Colon (tissue), 2 donors: ENCODE measurements around the gene KLHDC7B.

Source experiments
- FAIRE-seq: peaks from 2 replicates; lab custom pipeline; 2012; peaks lifted over from hg19 to GRCh38; lab: Jason Lieb, UNC
- donor health status: control.
- donor health status: control.

The KLHDC7B gene

DNA sequence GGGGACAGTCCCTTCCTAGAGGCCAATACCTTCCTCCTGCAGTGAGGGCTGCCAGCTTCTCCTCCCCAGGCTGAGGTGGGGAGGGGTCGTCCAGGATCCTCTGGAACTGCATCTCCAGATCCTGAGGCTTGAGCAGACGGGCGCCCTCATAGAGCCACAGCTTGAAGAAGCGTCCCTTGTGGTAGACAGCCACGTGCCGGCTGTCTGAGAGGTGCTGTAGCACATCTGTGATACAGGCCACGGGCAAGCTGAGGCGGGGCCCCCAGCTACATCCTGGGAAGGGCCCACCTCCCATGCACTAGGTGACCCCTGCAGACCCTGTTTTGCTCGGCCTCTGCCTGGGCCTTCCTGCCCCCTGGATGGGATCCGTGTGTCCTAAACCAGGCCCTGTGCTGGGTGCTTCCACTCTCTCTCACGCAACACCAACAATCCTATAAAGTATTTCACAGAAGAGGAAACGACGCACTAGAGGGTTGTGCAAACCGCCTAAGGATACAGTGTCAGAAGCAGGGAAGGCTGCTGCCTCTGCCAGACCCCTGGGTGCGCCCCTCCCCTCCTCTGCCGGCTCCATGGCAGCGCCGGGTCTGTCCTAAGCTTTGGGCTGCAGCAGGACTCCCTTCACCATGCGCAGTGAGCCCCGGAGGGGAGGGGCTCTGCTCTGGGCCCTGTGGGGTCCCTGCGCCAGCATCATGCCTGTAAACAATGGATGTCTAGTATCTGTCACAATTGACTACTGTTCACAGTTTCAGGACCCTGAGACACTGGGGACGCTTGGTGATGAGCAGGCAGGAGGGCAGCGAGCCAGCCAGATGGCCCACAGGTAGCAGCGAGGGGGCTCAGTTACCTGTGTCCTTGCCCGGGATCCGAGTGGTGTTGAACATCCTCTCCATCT is 28.0 kb downstream of the KLHDC7B start:
- no peak for FAIRE-seq

DNA sequence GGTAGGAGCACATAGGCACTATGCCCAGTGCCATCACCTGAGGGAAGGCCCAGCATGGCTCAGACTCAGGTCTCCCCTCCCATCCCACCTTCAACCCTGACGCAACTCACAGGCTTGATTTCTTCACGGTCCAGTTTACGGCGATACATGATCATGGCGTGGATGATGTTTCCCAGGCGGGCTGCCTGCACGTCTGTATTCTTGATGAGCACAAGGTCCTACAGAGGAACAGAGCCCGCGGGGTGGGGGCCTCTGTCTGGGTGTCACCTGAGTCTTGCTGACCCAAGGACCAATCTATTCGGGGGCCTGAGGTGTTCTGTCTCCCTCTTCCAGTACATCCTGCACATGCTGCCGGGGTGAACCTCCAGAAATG is 28.7 kb downstream of the KLHDC7B start:
- no peak for FAIRE-seq

DNA sequence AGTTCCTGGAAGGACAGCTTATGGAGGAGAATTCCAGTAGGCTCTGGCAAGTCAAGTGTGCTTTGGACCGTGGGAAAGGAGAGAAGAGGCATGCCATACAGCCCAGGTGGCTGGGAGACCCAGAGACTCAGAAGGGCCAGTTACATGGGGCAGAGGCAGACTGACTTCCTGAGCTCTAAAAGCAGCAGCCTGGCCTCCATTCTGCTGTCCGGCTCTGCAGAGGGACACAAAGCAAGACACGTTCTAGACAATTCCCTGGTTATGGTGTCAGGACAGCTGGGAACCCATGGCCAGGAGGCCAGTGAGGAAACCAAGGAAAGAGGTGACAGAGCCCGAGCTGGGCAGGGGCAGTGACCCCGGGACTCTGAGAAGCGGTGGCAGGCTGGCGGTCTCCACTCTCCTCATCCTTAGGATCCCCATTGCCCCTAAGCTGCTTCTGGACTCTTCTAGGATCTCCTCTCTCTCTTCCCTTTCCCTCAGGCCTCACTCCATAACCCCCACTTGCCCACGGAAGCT is 29.8 kb downstream of the KLHDC7B start:
- FAIRE-seq, result no peak

DNA sequence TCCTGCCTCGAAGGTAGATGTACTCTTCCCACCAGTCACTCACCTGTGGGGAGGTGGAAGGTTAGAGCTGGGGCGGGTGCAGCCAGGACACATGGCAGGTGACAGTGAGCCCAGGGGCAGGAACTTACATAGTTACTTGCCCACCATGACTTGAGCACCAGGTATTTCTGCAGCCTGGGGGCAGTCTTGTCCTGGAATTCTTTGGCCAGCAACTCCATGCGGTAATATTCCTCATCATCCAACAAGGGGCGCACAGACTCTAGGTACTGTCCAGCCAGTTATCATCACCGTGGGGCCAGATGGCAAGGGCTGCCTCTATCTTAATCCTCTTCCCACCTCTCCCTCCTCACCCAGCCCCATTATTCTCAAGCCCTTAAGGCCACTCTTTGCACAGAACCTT is 30.4 kb downstream of the KLHDC7B start:
- FAIRE-seq, result no peak

DNA sequence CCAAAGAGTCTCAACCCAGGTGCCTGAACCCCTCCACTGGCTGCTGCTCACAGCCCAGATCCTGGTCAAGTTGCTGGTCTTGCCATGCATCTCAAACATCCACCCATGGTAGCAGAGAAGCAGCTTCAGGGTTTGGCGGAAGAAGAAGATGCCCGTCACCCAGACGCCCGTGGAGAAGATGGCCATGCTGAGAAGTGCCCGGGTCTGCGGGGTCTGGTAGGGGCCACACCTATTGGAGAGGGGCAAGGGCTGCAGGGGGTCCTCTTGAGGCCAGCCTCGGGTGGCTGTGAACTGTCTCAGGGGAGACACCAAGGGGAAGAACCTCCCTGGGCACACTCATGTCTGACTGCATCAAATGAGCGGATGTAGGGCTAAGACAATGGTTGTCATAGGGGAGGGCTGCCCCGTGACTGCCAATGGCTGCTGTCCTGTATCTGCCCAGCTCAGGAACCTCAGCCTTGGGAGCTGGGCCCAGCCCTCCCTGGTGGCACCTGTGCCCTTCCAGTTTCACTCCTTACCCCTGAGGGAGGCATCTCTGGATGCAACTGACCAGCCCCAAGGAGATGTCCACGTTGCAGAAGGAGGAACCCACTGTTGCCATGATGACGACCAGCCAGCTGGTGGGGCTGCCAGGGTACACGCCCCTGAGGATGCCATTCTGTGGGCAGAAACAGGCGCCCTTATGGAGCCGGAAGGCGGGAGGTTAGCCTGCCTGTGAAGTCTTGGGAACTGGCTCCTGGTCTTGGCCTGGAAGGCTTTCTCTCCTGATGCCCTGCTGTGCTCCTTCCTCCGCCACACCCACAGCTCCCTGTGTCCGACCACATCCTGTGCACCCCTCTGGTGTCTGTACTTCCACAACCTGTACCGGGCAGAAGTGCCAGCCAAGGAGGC is 31.4 kb downstream of the KLHDC7B start:
- FAIRE-seq, result no peak

DNA sequence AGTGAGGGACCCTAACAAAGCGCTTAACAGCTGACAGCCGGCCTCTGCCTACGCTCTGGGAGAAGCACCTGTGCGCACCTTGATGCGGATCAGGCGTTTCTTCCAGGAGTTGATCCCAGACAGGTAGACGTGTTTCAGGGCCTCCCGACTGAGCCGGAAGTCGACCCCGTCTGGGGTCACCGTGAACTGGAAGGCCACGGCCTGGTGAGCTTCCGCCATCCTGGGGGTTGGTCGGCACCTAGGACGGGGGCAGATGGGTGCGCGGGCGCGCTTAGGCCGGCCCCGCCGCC is 31.9 kb downstream of the KLHDC7B start:
- FAIRE-seq, result no peak

DNA sequence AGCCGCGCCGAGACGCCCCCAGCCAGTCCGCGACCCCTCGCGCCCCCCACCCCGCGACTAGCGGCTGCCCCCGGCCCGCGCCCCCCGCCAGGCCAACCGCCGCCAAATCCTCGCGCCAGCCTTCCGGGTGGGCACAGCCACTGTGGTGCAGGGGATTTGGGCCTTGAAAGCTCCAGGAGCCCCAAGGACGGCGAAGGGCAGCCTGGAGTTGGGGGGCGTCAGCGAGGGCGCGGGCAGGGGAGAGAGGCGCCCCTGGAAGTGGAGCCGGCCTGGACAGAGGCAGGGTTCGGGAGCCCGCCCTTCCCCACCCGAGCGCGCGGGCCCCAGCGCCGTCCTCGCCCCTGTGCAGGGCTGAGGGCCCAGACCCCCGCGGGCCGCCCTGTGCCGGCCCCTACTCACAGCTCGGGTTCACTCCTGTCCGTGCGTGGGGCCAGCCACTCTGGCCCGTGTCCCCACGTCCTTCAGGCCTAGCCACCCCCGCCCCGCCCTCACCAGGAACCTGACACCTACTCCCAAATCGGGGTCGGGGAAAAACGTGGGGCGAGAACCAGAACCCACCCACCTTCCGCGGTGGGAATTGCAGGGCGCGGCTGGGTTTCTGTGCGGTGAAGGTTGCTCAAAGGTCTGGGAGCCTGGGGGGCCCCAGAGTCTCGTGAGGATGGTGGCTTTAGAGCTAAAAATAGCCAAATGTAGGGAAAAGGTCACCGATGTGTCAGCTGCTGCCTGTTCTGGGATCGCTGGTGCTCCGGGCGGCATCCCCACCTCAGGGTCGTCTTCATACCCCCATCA is 32.5 kb downstream of the KLHDC7B start, which contains the start of gene CPT1B:
TSS of gene CPT1B (minus strand) at position 441 of the 789 bp plus-strand sequence. CDS start 512 bp downstream, outside the sequence.
- no peak for FAIRE-seq

DNA sequence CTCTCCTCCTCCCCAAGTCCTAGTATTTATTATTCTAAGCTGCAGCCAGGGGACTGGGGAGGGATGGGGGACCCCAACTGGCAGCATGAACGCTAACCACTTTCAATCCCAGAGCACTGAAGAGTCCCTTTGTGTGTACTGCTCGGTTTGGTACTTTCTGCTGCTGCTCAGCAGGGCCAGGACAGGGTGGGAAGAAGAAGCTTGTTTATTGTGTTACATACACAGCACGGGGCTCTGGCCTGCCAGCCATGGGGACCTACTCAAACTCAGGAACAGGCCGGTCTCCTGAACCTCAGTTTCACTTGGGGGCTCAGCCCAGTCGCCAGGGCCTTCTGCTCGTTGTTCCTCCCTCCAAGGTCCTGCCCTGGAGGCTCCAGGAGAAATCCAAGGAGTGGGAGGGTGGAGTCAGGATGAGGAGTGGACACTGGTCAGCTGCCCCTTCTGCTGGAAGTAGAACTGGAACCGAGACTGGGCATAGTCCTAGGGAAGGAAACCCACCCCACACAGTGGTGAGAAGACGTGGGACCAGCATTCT is 33.1 kb downstream of the KLHDC7B start:
- FAIRE-seq, result no peak

DNA sequence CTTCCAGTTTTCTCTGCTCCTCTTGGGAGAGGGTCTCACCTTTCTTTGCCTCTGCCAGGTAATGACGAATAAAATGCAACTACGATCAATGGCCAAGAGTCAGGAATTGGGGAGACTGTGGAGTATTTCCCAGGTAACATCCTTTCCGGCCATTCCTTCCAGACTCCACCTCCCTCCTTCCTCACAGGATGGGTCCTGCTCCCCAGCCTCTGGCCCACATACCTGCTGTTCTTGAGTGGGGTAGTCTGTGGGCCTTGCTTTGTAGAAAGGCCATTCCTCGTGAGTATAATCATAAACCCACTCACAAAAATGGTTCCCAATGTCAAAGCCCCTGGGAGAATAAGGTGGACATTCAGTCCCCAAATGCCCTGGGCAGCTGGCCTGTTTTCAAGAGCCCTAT is 34.1 kb downstream of the KLHDC7B start:
- no peak for FAIRE-seq

DNA sequence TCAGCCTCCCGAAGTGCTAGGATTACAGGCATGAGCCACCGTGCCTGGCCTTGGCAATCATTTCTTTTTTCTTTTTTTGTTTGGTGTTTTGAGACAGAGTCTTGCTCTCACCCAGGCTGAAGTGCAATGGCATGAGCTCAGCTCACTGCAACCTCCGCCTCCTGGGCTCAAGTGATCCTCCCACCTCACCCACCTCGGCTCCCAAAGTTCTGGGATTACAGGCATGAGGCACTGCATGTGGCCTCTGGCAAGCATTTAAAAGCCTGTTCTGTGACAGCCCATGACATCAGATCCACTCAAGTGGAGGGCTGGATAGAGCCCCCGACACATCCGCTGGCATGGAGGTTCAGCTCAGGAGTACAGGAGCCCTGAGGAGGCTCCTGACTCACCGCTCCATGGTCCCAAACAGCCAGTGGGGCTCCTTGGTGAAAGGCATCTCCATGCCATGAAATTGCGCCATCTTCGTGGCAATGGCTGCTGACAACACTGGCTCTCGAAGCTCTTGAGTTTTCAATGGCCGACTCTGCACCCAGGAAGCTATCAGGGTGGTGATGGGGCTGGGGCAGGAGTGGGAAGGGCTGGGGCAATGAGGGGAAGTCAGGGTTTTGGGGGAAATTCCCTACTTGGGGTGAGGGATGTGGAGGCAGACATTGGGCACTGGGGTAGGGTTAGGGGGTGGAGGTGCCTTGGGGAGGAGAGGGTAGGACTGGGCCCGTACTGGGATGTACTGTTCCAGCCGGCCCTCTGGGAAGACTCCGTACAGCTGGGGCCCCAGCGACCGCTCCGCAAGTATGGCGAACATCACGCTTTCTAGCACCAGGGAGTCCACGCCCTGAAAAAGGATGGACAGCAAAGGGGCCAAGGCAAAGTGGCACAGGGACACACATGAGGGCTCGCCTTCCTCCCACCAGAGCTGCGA is 35.6 kb downstream of the KLHDC7B start:
- no peak for FAIRE-seq

DNA sequence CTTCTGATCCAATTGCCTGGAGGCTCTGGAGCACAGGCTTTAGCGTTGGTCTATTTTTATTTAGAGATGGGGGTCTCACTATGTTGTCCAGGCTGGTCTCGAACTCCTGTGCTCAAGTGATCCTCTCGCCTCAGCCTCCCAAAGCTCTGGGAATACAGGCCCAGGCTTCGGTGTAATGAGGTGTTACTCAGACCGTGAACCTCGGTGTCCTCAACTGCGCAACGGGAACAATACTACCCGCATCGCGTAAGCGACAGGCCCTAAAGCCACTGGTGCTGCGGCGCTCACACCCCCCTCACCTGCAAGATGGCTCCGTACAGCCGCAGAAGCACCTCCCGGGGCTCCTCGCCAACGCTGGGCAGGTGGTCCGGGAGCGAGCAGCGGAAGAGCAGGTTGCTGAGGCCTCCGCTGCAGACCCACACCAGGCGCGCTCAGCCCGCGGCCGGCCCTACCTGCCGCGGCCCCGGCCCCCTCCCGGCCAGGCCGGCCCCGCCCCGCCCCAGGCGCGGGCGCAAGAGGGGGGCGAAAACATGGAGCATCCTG is 36.3 kb downstream of the KLHDC7B start:
- FAIRE-seq, result no peak

DNA sequence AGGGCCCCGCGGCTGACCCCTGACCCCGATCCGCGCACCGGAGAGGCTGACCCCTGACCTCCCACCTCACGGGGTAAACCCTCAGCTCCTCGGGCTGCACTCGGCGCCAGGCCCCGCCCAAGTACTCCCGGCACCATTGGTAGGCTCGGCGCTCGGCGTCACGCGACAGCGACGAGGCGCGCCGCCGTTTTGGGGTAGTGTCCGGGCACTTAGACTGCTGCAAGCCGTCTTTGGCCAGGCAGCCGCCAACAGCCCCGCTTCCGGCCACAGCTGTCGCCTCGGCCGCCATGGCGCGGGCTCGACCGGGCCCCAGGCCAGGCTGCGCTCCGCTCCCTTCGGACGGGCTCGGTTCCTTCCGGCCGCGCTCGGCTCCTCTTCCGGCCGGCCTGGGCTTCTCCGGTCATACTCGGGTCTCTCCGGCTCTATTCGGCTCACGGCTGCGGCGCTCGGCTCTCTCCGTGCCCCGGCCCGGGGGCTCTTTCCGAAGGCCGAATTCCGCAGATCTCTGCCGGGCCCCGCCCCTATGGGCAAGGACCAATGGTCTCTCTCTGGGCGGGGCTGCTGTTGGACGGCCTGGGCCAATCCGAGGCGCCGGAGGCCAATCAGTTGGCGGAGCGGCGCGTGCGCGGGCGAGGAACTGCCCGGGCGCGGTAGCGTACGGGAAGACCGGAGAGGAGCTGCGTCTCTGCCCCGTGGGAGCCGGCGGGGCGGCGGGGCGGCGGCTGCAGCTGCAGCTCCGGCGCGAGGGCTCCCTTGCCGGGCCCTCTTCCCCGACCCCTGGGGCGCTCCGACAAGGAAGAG is 37.0 kb downstream of the KLHDC7B start, which contains the start of gene CHKB:
TSS of gene CHKB (minus strand) at position 357 of the 801 bp plus-strand sequence. CDS start at position 289, 68 bp downstream.
- FAIRE-seq, result peak; percentile 96

DNA sequence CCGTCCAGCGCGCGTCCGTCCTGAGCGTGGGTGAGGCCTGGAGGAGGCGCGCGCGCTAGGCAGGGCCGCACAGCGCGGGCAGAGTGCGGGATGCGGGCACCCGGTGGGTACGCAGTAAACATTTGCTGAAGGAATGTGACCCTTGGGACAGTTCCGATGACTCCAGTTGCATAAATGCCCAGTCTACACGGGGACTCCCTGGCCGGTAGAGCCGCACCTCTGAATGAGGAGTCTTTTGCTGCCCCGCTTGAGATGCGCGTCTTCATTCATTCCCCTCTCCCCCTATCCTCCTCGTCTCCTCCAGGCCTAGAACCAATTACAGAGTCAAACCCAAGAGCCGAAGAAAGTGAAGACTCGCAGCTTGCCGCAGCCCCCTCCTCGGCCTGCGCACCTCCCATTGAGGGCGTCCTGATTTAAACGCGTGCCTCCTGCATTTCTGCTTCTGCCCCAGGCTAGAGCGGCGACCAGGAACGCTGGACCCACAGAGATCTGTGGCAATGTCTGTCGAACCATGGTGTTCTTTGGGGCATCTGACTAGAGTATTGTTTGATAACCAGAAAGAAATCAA is 37.7 kb downstream of the KLHDC7B start:
- no peak for FAIRE-seq

DNA sequence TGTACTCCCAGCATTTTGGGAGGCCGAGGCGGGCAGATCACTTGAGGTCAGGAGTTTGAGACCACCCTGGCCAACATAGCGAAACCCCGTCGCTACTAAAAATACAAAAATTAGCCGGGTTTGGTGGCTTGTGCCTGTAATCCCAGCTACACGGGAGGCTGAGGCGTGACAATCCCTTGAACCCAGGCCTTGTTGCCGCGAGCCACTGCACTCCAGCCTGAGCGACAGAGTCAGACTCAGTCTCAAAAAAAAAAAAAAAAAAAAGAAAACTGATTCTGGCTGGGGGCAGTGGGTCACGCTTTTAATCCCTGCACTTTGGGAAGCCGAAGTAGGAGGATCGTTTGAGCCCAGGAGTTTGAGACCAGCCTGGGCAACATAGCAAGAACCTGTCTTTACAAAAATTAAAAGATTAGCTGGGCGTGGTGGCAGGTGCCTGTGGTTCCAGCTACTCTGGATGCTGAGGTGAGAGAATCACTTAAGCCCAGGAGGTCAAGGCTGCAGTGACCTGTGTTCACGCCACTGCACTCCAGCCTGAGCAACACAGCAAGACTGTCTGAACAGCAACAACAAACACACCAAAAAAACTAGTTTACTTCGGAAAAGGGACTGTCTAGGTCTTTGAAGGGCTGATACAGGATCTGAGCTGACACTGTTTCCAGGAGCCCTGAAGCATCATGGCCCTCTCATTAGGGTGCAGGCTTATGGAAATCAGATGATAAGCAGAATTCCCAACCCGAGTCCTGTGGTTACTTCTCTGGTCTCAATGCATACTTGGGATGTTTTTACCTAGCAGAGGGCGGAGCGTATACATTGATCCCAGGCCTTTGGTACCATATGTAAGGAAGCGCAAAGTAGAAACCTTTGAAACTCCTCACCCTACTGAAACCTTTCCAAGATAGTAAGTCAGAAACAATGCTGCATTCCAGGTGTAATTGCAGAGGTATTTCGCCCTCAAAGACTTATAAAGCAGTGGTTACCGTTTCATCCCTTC is 38.7 kb downstream of the KLHDC7B start:
- no peak for FAIRE-seq

DNA sequence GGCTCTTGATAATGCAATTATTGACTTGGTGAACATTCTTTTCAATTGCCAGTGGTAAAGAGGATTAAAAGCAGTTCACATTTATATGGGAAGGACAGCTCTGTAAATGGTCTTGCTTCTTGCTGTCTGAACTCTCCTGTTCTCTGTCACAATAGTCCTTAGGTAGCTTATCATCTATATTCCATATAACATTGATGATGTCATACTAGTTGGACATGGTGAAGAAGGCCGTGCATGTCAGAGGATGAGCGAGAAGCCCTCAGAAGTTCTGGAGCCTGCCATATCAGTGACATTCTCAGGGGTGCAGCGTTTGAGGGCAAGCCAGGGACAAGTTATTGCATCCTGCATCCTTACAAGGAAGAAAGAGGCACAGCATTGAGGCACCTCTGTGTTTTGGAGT is 39.5 kb downstream of the KLHDC7B start:
- FAIRE-seq, result no peak

DNA sequence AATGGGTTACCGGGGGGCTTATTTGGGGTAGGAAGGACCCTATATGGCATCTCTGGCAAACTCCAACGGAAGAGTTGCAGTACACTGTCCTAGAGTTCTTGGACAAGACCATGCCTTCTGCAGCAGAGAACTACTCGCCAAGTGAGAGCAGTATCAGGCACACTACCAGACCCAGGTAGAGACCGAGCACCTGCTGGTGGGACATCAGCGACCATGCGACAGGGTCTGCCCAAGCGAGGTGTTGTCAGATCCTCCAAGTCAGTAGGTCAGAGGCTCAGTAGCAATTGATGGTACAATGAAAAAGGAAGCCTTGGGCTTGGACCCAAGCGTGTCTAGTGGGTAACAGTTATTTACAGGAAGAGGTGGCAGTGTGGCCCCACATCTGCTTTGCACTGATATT is 40.1 kb downstream of the KLHDC7B start:
- no peak for FAIRE-seq

DNA sequence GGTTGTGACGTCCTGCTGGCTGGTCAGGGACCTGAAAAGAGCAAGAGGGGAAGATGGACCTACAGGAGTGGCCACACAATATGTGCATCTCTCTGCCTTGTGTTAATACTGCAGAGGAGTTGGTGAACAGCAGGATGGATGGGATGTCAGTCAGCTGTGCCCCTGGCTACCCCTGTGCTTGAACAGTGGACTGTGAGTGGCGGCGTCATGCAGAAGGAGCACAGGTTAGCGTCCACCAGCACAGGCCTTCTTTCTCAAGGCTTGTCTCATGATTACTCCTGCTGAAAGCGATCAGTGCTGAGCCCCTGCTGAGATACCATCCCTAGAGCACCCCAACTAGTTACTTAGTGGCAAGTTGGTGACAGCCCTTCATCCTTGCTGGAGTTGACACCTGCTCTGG is 40.7 kb downstream of the KLHDC7B start:
- no peak for FAIRE-seq

DNA sequence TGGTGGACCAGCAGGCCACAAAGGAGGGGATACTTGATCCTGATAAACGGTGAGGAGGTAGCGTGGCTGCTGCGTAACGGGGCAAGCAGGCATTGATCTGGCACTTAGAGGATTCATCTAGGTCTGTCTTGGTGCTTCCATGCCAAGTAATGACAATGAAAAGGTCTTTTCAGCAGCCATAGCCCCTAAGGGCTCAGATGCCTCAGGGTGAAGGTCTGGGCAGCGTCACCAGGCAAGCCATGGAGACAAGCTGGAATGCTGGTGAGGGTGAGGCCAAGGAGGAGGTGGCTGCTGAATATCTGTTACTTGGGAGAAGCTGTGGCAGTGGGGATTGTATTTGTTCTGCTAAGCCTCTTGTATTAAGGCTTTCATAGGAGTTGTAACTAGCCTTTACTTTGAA is 41.7 kb downstream of the KLHDC7B start:
- FAIRE-seq, result no peak
